Measurements from ENCODE around the gene TMEM131. TPM values are rescaled to one million over a fixed set of nuclear protein-coding genes. Genes with fewer than 3 reads are reported as not detected.
"Not testable (repeated sequence)": the region's sequence is repeated elsewhere in the genome, so short reads cannot be mapped to it uniquely, and the experiment has no call there.

Gene TMEM131
- 10 to 100 TPM; 10.3 to 39.2 (median 20.0) TPM for total RNA-seq

- in situ Hi-C loops (cut with MboI; ENCODE audit: low sequenced_read_pairs in 4 of 4): no loop called here
- no peaks in the 10 kb centered on the region for H3K27me3 ChIP-seq
- TF ChIP-seq POLR2A (IDR thresholded peaks at IDR 0.05) (peak; percentile 68 to 82), CTCF (IDR thresholded peaks at IDR 0.05 in 4 of 5, conservative IDR thresholded peaks at IDR 0.05 in 1 of 5) (no peak)
Measured at GRCh38 chr2:97995734-97996624, at the start of gene TMEM131. TSS of gene TMEM131 (minus strand) at chr2:97995948. CDS start at chr2:97995662, 286 bp downstream.

GRCh38 chr2:98044730-98045129 lies 49.0 kb upstream of the TMEM131 start:
- ATAC-seq; H3K27ac ChIP-seq; H3K4me3 ChIP-seq; intact Hi-C loops (cut with DNase I; ENCODE audit: low total_unique reads); H3K27me3 ChIP-seq; DNase-seq; in situ Hi-C loops (cut with MboI; ENCODE audit: low sequenced_read_pairs in 4 of 4); H3K36me3 ChIP-seq; H3K9me3 ChIP-seq: not testable (repeated sequence)
- peaks cover 11 to 13% of the 10 kb centered on the region in 2 donors for H3K4me1 ChIP-seq

More at GRCh38 chr2:97995734-97996624, at the start of gene TMEM131:
- Histone ChIP-seq H3K4me3 (peak within 1 kb of the TSS; percentile 72 to 97 (median 80)), H3K36me3 (no peaks in the 10 kb centered on the region), H3K9me3 (no peaks in the 10 kb centered on the region), H3K4me1 (peaks cover 36 to 44% of the 10 kb centered on the region in 2 donors), H3K27ac (peak within 1 kb of the TSS; percentile 90 to 100 (median 96))
- intact Hi-C loops (cut with DNase I; ENCODE audit: low total_unique reads): loop anchor here (1.0 to 10.0 kb wide), 3 partner anchors 40 to 191 kb away; no protein-coding TSS in a partner anchor
- DNase-seq (peak; percentile 88 to 91), ATAC-seq (peak; percentile 91 to 92)

GRCh38 chr2:98043101-98043500 lies 47.4 kb upstream of the TMEM131 start:
- no peak for ATAC-seq
- H3K36me3 ChIP-seq: no peaks in the 10 kb centered on the region
- H3K4me1 ChIP-seq: peaks cover 20 to 22% of the 10 kb centered on the region in 2 donors
- no peak overlapping the region for H3K4me3 ChIP-seq
- TF ChIP-seq CTCF (IDR thresholded peaks at IDR 0.05 in 4 of 5, conservative IDR thresholded peaks at IDR 0.05 in 1 of 5) (no peak), POLR2A (IDR thresholded peaks at IDR 0.05) (no peak)
- no peak overlapping the region for H3K27ac ChIP-seq
- in situ Hi-C loops (cut with MboI; ENCODE audit: low sequenced_read_pairs in 4 of 4) (no loop called here), intact Hi-C loops (cut with DNase I; ENCODE audit: low total_unique reads) (no loop called here)
- H3K27me3 ChIP-seq: no peaks in the 10 kb centered on the region
- no peak for DNase-seq
- H3K9me3 ChIP-seq: no peaks in the 10 kb centered on the region

- in situ Hi-C loops (cut with MboI; ENCODE audit: low sequenced_read_pairs in 4 of 4): no loop called here
- TF ChIP-seq POLR2A (IDR thresholded peaks at IDR 0.05) (no peak), CTCF (IDR thresholded peaks at IDR 0.05 in 4 of 5, conservative IDR thresholded peaks at IDR 0.05 in 1 of 5) (no peak)
- Histone ChIP-seq H3K9me3 (no peaks in the 10 kb centered on the region), H3K27ac (peak overlapping the region; percentile 3 to 45 (median 36)), H3K4me1 (peaks cover 39 to 40% of the 10 kb centered on the region in 2 donors), H3K4me3 (no peak overlapping the region), H3K36me3 (no peaks in the 10 kb centered on the region), H3K27me3 (no peaks in the 10 kb centered on the region)
- intact Hi-C loops (cut with DNase I; ENCODE audit: low total_unique reads): no loop called here
- ATAC-seq: peak in 1 of 2 donors; percentile 55
- DNase-seq: peak; percentile 18 to 64
Measured at GRCh38 chr2:98040331-98040939, 44.7 kb upstream of the TMEM131 start.
